Motor neuron (in vitro differentiated cells): Measurements from ENCODE around the gene PHC2. TPM values are rescaled to one million over a fixed set of nuclear protein-coding genes. Genes with fewer than 3 reads are reported as not detected.
"Not testable (repeated sequence)": the region's sequence is repeated elsewhere in the genome, so short reads cannot be mapped to it uniquely, and the experiment has no call there.

ENCODE experiments used
- ATAC-seq, 8 experiments: fragments of 200-7000 bp; cut with Tn5 transposase; replicated peaks in 6 of 8; 2 replicates each; pipeline ENCODE4 v1.8.0; 2021; ENCODE audit warnings: mild to moderate bottlenecking in 8 of 8, moderate library complexity in 8 of 8
- H3K27ac ChIP-seq, 2 donors: fragments of 250-450 bp; sonication (Bioruptor Pico); 2 replicates each; pipeline ENCODE4 v1.9.0; 2021; ENCODE audit warnings: antibody characterized with exemption in 2 of 2, mild to moderate bottlenecking in 2 of 2, moderate library complexity in 1 of 2
- H3K4me1 ChIP-seq, 2 donors: fragments of 250-450 bp; sonication (Bioruptor Pico); replicated peaks in 1 of 2; 2 replicates each; pipeline ENCODE4 v1.6.1; 2021; ENCODE audit warnings: antibody characterized with exemption in 2 of 2, mild to moderate bottlenecking in 2 of 2, moderate library complexity in 1 of 2
- H3K4me3 ChIP-seq, 5 donors: fragments of 250-450 bp; sonication (Bioruptor Pico); 2 replicates each; pipeline ENCODE4 v1.9.0; 2021; ENCODE audit warnings: antibody characterized with exemption in 5 of 5, mild to moderate bottlenecking in 5 of 5, moderate library complexity in 4 of 5
- WGBS, 10 experiments: fragments of 450-650 bp; shearing (Covaris generic); methylation state at CpG; one replicate each; pipeline ENCODE4 v1.0.0; 2022; 5-methylcytosine and 5-hydroxymethylcytosine counted together
- in situ Hi-C, 9 experiments: fragments of 400-800 bp; cut with MboI; loops; one replicate each; pipeline ENCODE4 v1.15.0; 2021; ENCODE audit warnings: low sequenced_read_pairs in 9 of 9, low pct_unique_long_range_greater_than_20kb in 2 of 9; ENCODE audit not compliant: unreplicated experiment in 9 of 9
- total RNA-seq, 8 experiments: library from RNA; unstranded; fragments of 300-600 nt; gene quantifications; 2 replicates each; pipeline versions ENCODE4 v1.2.3 to v1.2.4, GENCODE V29; 2022

Gene PHC2
- total RNA-seq, 8 experiments from 2014 or later = 42.0 to 256 (median 89.5) TPM

DNA sequence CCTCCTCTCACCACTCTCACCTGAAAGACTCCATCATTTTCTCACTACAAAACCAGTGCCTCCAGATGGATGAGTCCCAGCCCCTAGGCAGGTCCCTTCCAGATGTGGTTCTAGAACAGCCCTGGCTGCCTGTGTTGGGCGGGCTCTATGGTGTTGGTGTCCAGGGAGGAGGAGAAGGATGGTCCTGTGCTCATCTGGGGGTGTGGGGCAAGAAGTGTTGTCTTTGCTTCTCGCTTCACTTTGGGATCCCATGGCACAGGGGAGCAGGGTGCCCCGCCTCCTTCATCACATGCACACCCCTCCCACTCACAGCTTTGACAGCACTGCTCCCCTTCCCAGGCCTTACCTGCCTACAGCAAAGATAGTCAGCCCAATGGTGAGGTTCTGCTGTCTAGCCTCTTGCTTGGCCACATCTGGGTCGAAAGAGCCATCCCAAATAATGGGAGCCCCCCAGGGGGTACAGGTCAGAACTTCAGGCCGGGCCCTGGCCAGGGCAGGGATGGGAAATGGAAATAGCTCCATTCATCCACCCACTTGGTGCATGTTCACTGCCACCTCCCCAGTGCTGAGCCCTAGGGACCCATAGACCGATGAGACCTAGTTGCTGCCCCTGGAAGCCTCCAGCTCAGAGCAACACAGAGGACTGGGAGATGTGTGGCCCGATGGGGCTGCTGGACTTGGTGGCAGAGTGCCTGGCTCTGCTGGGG is 119.0 kb downstream of the PHC2 start:
- Histone ChIP-seq H3K4me1 (peaks cover 0 to under 1% of the 10 kb centered on the region in 2 donors), H3K4me3 (no peak overlapping the region), H3K27ac (no peak overlapping the region)
- in situ Hi-C loops = no loop called here
- no peak for ATAC-seq
- 50 to 100% (median 100%) methylated on average over 1 to 2 of the region's 7 CpGs; no CpG with 5 or more reads in 5 of the 10 experiments for WGBS, 10 experiments

DNA sequence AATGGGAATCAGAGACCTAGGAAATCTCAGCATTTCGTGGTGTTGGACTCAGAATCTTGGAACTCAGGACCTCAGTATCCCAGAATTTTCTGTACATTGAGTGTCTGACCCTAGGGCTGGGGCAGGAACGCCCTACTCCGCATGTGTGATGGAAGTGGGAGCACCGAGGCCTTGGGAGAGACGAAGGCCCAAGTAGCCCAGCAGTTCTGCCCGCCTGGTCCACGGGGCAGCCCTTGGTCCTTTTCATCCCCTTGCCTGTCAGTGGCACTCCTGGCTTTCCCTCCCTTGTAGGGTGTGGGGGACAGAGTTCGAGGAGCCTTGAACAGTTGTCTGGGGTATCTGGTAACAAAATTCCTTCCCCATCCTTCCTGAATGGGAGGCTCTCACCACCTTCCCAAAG is 120.2 kb downstream of the PHC2 start:
- in situ Hi-C loops = no loop called here
- Histone ChIP-seq H3K27ac (no peak overlapping the region), H3K4me3 (no peak overlapping the region), H3K4me1 (peaks cover 7 to 11% of the 10 kb centered on the region in 2 donors)
- 0 to 100% (median 75%) methylated on average over 1 to 8 of the region's 8 CpGs; no CpG with 5 or more reads in 4 of the 10 experiments for WGBS, 10 experiments
- no peak for ATAC-seq

DNA sequence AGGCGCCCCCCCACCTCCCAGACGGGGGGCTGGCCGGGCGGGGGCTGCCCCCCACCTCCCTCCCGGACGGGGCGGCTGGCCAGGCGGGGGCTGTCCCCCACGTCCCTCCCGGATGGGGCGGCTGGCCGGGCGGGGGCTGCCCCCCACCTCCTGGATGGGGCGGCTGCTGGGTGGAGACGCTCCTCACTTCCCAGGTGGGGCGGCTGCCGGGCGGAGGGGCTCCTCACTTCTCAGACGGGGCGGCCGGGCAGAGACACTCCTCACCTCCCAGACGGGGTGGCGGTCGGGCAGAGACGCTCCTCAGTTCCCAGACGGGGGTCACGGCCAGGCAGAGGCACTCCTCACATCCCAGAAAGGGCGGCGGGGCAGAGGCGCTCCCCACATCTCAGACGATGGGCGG is 121.5 kb downstream of the PHC2 start:
- H3K27ac ChIP-seq, in situ Hi-C loops, H3K4me3 ChIP-seq, ATAC-seq: not testable (repeated sequence)
- H3K4me1 ChIP-seq = peaks cover 7 to 11% of the 10 kb centered on the region in 2 donors
- WGBS, 10 experiments = no CpG with 5 or more reads among the region's 32 CpGs

DNA sequence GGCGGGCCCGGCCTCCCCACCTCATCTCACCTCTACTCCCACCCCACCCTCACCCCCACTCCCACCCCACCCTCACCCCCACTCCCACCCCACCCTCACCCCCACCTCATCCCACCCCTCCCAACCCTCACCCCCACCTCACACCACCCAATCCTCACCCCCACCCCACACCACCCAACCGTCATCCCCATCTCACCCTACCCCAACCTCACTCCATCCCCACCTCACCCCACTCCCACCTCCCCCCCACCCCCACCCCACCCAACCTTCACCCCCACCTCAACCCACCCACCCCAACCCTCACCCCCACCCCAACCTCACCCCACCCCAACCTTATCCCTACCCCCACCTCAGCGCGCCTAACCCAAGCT is 123.4 kb downstream of the PHC2 start:
- H3K4me3 ChIP-seq = no peak overlapping the region
- in situ Hi-C loops = no loop called here

DNA sequence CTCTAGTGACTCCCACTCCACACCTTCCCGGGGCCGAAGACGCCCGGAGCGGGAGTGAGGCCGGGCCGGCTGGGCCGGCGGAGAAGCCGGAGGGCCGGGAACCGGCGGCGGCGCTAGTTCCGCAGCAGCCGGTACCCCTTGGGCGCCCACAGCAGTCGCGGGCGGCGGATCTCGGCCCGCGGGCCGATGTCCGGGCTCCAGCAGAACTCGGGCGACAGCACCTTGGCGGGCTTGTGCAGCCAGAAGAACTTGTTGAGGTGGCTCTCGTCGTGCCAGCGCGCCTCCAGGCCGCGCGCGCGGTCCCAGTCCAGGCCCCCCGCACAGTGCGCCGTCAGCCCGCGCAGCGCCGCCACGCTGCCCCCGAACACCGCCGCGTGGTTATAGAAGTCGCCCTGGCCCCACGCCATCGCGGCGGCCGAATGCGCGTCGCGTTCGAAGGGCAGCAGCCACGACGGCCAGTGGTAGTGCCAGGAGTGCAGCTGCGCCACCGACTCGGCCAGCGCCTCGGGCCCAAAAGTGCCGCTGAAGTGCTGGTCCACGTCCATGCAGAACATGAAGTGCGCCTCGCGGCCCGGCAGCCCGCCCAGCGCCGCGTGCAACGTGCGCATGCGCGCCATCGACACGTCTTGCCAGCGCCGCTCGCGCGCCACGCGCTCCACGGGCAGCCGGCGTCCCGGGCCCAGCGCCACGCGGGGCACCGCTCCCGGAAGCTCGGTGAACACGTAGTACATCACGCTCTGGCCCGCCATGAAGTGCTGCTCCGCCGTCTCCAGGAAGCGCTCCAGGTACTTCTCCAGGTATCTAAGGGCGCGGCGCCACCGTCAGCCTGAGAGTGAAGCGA is 124.0 kb downstream of the PHC2 start:
- Histone ChIP-seq H3K27ac (no peak overlapping the region), H3K4me1 (peaks cover 7 to 11% of the 10 kb centered on the region in 2 donors), H3K4me3 (no peak overlapping the region)
- WGBS, 10 experiments = 12 to 89% (median 35%) methylated on average over 3 to 69 of the region's 113 CpGs; no CpG with 5 or more reads in 6 of the 10 experiments
- in situ Hi-C loops = no loop called here
- ATAC-seq = peak in 5 of 8 experiments; percentile 27 to 63 (median 54)

More for the DNA sequence above, 123.4 kb downstream of the PHC2 start:
- no peak for ATAC-seq
- Histone ChIP-seq H3K27ac (no peak overlapping the region), H3K4me1 (peaks cover 7 to 11% of the 10 kb centered on the region in 2 donors)
- no CpG with 5 or more reads among the region's 5 CpGs for WGBS, 10 experiments

DNA sequence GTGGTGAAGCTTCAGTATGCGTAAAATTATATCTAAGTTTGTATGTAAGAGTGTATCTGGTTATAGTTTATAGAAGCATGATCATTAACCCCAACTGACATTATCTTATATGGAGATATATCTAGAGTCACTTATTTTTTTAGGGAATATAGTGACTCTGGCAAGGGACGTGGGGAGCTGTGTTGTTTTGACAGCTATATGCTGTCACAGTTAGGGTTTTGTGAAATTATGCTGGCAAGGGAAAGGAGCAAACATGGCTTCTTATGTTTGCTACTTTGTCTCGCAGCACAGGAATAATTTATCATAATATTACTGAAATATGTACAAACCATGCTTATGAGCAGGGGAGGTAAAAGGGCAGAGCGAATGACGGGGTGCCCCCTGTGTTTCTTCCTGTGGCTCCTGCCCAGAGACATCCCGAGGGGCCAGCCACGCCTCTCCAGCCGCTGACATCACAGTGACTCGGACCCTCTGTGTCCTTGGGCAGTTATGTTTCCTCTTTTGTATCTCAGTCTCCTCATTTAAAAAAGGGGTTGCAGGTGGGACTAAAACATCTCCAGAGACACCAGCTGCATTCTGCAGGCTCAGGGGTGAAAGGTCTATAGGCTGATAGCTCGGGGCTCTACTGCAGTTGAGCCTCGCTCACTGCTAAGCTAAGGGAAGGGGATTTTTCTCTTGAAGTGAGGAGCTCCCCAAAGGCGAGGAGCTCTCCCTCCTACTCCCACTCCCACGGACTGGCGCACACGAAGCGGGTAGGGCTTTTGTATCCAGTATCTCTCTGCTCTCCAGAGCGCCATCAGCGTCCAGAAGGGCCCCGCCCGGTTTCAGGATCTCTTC is 124.9 kb downstream of the PHC2 start:
- ATAC-seq = peak in 4 of 8 experiments; percentile 28 to 76 (median 61)
- Histone ChIP-seq H3K4me1 (peaks cover 7 to 11% of the 10 kb centered on the region in 2 donors), H3K4me3 (no peak overlapping the region), H3K27ac (no peak overlapping the region)
- 59 to 93% (median 79%) methylated on average over 2 to 17 of the region's 20 CpGs; no CpG with 5 or more reads in 1 of the 10 experiments for WGBS, 10 experiments
- in situ Hi-C loops = no loop called here

DNA sequence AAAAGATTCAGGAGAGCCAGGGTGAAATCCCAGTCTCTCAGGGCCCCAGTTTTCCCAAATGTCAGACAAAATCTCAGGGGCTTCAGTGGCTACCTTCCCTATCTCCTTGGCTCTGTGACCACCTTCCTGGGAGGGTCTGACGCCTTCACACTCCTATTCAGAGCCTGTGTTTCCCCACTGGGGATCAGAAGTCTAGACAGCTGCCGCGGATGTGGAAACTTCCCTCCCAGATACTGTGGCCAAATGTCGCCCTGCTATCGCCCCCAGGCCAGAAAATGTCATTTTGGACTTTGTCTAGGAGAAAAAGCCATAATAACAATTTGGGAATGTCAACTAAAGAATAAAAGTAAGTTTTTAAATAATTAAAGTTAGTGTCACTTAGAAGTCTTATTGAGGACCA is 125.9 kb downstream of the PHC2 start:
- Histone ChIP-seq H3K27ac (no peak overlapping the region), H3K4me1 (peaks cover 7 to 11% of the 10 kb centered on the region in 2 donors), H3K4me3 (no peak overlapping the region)
- in situ Hi-C loops = no loop called here
- ATAC-seq = no peak
- WGBS, 10 experiments = 63 to 100% (median 96%) methylated on average over 1 to 5 of the region's 5 CpGs; no CpG with 5 or more reads in 3 of the 10 experiments

DNA sequence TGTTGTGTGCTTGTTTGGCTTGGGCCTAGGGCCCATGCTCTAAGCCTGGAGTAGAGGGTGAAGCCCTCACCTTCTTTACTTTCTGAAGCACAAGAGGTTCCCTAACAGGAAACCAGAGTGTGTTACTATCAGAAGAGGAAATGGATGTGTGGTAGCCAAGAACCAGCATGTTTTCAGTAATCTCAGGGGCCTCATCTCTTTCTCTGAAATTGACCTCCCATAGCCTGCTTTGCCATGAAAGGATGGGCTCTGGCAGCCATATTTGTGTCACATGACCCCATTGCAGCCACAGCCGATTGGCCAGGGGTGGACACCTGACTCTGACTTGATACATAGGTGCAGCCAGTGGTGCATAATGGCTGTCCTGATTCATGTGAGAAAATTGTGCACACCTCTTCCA is 128.6 kb downstream of the PHC2 start:
- WGBS, 10 experiments = 80 to 100% (median 90%) methylated on average over 1 of the region's 1 CpG; no CpG with 5 or more reads in 6 of the 10 experiments
- Histone ChIP-seq H3K4me3 (no peak overlapping the region), H3K4me1 (peaks cover 7 to 11% of the 10 kb centered on the region in 2 donors), H3K27ac (no peak overlapping the region)
- no peak for ATAC-seq
- in situ Hi-C loops = no loop called here

DNA sequence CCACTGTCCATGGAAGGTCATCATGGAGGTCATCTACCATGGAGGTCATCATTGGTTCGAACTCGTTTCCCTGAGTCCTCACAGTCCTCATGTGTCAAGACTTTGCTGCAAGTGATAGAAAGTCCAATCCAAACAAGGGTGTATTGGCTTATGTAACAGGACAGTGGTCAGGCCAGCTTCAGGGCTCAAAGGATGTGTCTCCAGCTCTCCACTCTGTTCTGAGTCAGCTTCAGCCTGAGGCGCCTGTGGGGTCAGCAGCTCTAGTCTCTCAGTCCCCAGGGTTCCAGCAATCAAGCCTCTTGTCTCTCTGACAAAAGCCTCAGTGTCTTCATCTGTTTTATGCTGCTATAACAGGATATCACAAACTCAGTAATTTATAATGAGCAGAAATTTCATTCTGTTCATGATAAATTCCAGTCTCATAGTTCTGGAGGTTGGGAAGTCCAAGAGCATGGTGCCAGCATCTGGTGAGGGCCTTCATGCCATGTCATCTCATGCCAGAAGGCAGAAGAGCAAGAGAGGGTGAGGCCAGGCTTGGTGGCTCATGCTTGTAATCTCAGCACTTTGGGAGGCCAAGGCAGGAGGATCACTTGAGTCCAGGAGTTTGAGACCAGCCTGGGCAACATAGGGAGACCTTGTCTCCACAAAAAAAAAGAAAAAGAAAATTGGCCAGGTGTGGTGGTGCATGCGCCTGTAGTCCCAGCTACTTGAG is 129.5 kb downstream of the PHC2 start:
- Histone ChIP-seq H3K4me1 (peaks cover 5 to 6% of the 10 kb centered on the region in 2 donors), H3K27ac (no peak overlapping the region), H3K4me3 (no peak overlapping the region)
- ATAC-seq = peak in 2 of 8 experiments; percentile 19 to 25
- WGBS, 10 experiments = 79 to 100% (median 100%) methylated on average over 1 to 4 of the region's 4 CpGs; no CpG with 5 or more reads in 4 of the 10 experiments
- in situ Hi-C loops = no loop called here

DNA sequence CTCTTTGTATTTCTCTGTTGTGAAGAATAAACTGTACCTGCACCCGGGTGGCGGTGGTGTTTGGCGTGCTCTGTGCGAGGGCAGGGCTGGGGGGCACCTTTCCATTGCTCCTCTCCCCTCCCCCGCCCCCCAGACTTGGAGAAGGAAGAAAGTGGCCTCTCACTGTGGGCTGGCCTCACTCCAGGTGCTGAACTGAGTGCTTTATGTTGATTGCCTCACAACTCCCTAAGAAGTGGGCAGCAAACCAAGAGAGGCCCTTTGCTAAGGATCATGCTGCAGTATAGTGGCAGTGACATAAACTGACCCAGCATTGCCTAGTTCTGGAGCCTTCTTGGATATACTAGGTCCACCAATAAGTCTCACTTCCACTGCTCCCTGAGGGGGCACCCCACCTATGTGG is 130.2 kb downstream of the PHC2 start:
- Histone ChIP-seq H3K4me1 (no peaks in the 10 kb centered on the region), H3K4me3 (no peak overlapping the region), H3K27ac (no peak overlapping the region)
- 56 to 91% (median 88%) methylated on average over 2 to 4 of the region's 5 CpGs; no CpG with 5 or more reads in 6 of the 10 experiments for WGBS, 10 experiments
- in situ Hi-C loops = no loop called here
- ATAC-seq = peak in 3 of 8 experiments; percentile 41 to 50 (median 47)

DNA sequence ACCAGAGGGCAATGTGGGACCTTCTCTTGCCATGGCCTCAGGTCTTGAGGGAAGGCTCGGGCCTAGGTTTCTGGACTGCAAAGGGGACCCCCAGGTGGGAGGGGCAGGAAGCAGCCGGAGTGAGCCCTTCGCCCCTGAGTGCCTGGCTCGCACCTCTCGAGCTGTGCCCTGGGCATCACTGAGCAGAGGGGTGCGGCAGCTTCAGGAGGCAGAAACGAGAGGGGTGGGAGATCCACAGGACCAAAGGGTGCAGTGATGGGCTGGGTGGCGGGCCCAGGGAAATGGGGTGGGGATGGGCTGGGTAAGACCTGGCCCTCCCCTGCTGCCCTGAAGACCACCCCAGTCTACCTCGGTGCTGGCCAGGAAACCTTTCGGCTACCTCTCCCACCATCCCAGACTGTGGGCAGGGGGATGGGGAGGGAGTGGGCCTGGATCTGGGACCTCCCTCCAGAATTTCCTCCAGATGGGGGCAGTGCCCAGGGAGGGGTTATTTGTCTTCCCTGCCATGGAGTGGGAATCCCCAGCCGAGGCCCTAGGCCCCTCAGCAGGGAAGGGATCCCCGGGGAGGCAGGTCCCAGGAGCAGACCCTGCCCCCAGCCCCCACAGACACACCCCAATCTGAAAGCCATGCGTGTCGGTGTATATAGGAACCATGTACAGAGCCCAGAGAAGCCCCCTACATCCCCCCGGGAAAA is 131.3 kb downstream of the PHC2 start:
- H3K27ac ChIP-seq = no peak overlapping the region
- WGBS, 10 experiments = 67 to 100% (median 89%) methylated on average over 2 to 4 of the region's 15 CpGs; no CpG with 5 or more reads in 3 of the 10 experiments
- no peak overlapping the region for H3K4me3 ChIP-seq
- ATAC-seq = no peak
- in situ Hi-C loops = loop anchor here in 4 of 9 experiments (25.0 kb wide), 1 partner anchor 163 kb away; the partner anchor contains the start of gene ZSCAN20 (in 4 of the 4)
- H3K4me1 ChIP-seq = no peaks in the 10 kb centered on the region
